A549 (cell line): ENCODE results near the gene COA8. TPM values are rescaled to one million over a fixed set of nuclear protein-coding genes. Genes with fewer than 3 reads are reported as not detected.

Experiments
- ATAC-seq, 2 experiments: fragments of 200-7000 bp in 1 of 2; fragments of >200 bp in 1 of 2; cut with Nextera tagmentation in 1 of 2; cut with Tn5 transposase in 1 of 2; 3 replicates each; pipeline versions ENCODE4 v1.8.0 to v1.9.1; 2018 to 2020; ENCODE audit warnings: mild to moderate bottlenecking in 1 of 2, moderate library complexity in 1 of 2
- CTCF ChIA-PET: fragments of 300-600 bp; sonication (Branson Sonifier 250); formaldehyde crosslinking; extraction: SDS; loops from one replicate; lab custom pipeline; 2021; ENCODE audit warnings: antibody characterized with exemption, inconsistent platforms; lab: Yijun Ruan, JAX
- POLR2A ChIA-PET: fragments of 350-600 bp; formaldehyde crosslinking; extraction: SDS; loops from one replicate; lab custom pipeline; 2021; ENCODE audit warnings: antibody characterized with exemption, inconsistent platforms; lab: Yijun Ruan, JAX
- DNase-seq, 2 experiments: peaks; one replicate each; pipeline versions ENCODE4 v3.0.0 to v3.0.0-alpha.2; 2011 to 2016; ENCODE audit warnings: low read depth in 1 of 2, low spot score in 1 of 2
- FAIRE-seq: peaks from 2 replicates; lab custom pipeline; 2011; peaks lifted over from hg19 to GRCh38; lab: Jason Lieb, UNC
- H3K27ac ChIP-seq, 2 experiments: fragments of >200 bp; sonication (Bioruptor Twin); formaldehyde crosslinking; 3 replicates each; pipeline ENCODE4 v1.5.1; 2016 to 2017
- H3K4me1 ChIP-seq: fragments of >200 bp; sonication (Bioruptor Twin); formaldehyde crosslinking; 3 replicates; pipeline ENCODE4 v1.6.1; 2016
- H3K4me2 ChIP-seq: fragments of >200 bp; sonication (Bioruptor Twin); formaldehyde crosslinking; 3 replicates; pipeline ENCODE4 v1.6.1; 2016
- H3K4me3 ChIP-seq: fragments of >200 bp; sonication (Bioruptor Twin); formaldehyde crosslinking; 3 replicates; pipeline ENCODE4 v1.5.1; 2016
- H3K9me3 ChIP-seq: fragments of >200 bp; sonication (Bioruptor Twin); formaldehyde crosslinking; 3 replicates; pipeline ENCODE4 v1.6.1; 2016
- BCL3 ChIP-seq: fragments of >200 bp; sonication (Bioruptor Twin); formaldehyde crosslinking; IDR thresholded peaks from 3 replicates; pipeline ENCODE4 v1.6.1; 2016
- BHLHE40 ChIP-seq: IDR thresholded peaks from 2 replicates; pipeline ENCODE4 v1.6.1; 2012; ENCODE audit warnings: low read depth, low read length, inconsistent platforms
- CBX2 ChIP-seq: fragments of 200-600 bp; sonication (generic); IDR thresholded peaks from 2 replicates; pipeline ENCODE4 v1.6.1; 2016; ENCODE audit warnings: low read depth, mild to moderate bottlenecking, borderline replicate concordance
- CBX8 ChIP-seq: fragments of 200-600 bp; sonication (generic); IDR thresholded peaks from 2 replicates; pipeline ENCODE4 v1.6.1; 2016
- CEBPB ChIP-seq, 2 experiments: fragments of >200 bp in 1 of 2; sonication (Bioruptor Twin) in 1 of 2; formaldehyde crosslinking in 1 of 2; IDR thresholded peaks; 2 replicates each; pipeline ENCODE4 v1.6.1; 2012 to 2016
- E2F6 ChIP-seq: IDR thresholded peaks from 2 replicates; pipeline ENCODE4 v1.6.1; 2012; ENCODE audit warnings: low read depth, borderline replicate concordance
- ELK1 ChIP-seq: fragments of 150-350 bp; IDR thresholded peaks from 2 replicates; pipeline ENCODE4 v1.6.1; 2014; ENCODE audit warnings: low read depth, mild to moderate bottlenecking, low read length
- ESRRA ChIP-seq: fragments of 150-350 bp; IDR thresholded peaks from 2 replicates; pipeline ENCODE4 v1.6.1; 2014; ENCODE audit warnings: mild to moderate bottlenecking, low read length, borderline replicate concordance
- FOSL2 ChIP-seq, 2 experiments: fragments of 450-650 bp in 1 of 2; fragments of >200 bp in 1 of 2; sonication (Bioruptor Twin) in 1 of 2; formaldehyde crosslinking; IDR thresholded peaks; 2 replicates each; pipeline versions ENCODE4 v1.5.0 to v1.6.1; 2016 to 2020; ENCODE audit warnings: mild to moderate bottlenecking in 1 of 2, moderate library complexity in 1 of 2
- GATA3 ChIP-seq: IDR thresholded peaks from 2 replicates; pipeline ENCODE4 v1.6.1; 2012; ENCODE audit warnings: borderline replicate concordance
- HES2 ChIP-seq: fragments of >200 bp; sonication (Bioruptor Twin); formaldehyde crosslinking; IDR thresholded peaks from 2 replicates; pipeline ENCODE4 v1.6.1; 2016
- HEYL ChIP-seq: fragments of 250-450 bp; sonication (Bioruptor Pico); IDR thresholded peaks from 2 replicates; pipeline ENCODE4 v1.8.0; 2021; ENCODE audit warnings: mild to moderate bottlenecking, moderate library complexity
- HOXA7 ChIP-seq: fragments of 250-450 bp; sonication (Bioruptor Pico); IDR thresholded peaks from 2 replicates; pipeline ENCODE4 v1.5.0; 2020; ENCODE audit warnings: mild to moderate bottlenecking, moderate library complexity
- JUN ChIP-seq, 2 experiments: fragments of >200 bp; sonication (Bioruptor Twin); formaldehyde crosslinking; IDR thresholded peaks; 2 replicates in 1 of 2; 3 replicates in 1 of 2; pipeline ENCODE4 v1.6.1; 2016 to 2017
- KDM1A ChIP-seq: fragments of 200-600 bp; sonication (generic); IDR thresholded peaks from 2 replicates; pipeline ENCODE4 v1.6.1; 2016; ENCODE audit warnings: low read depth, mild to moderate bottlenecking
- KDM5A ChIP-seq: fragments of 200-600 bp; sonication (generic); IDR thresholded peaks from 2 replicates; pipeline ENCODE4 v1.6.1; 2016; ENCODE audit warnings: antibody characterized with exemption, mild to moderate bottlenecking
- MAFK ChIP-seq: fragments of 450-650 bp; IDR thresholded peaks from 2 replicates; pipeline ENCODE4 v1.6.1; 2014; ENCODE audit not compliant: partially characterized antibody
- MAX ChIP-seq: IDR thresholded peaks from 2 replicates; pipeline ENCODE4 v1.6.1; 2012
- PBX3 ChIP-seq: IDR thresholded peaks from 2 replicates; pipeline ENCODE4 v1.6.1; 2012
- POLR2A ChIP-seq: IDR thresholded peaks from 2 replicates; pipeline ENCODE4 v1.6.1; 2012; ENCODE audit warnings: mild to moderate bottlenecking, low read length
- POLR2AphosphoS2 ChIP-seq: conservative IDR thresholded peaks from 2 replicates; pipeline ENCODE4 v1.6.1; 2012; ENCODE audit warnings: low read length, improper control_type of control experiment, inconsistent platforms
- RNF2 ChIP-seq: fragments of 200-600 bp; sonication (generic); IDR thresholded peaks from 2 replicates; pipeline ENCODE4 v1.6.1; 2016; ENCODE audit warnings: low read depth, mild to moderate bottlenecking, antibody characterized with exemption, moderate library complexity, borderline replicate concordance
- SMC3 ChIP-seq: fragments of >200 bp; sonication (Bioruptor Twin); formaldehyde crosslinking; IDR thresholded peaks from 3 replicates; pipeline ENCODE4 v1.6.1; 2018; ENCODE audit warnings: inconsistent platforms
- TP53 ChIP-seq: fragments of 250-450 bp; sonication (Bioruptor Pico); IDR thresholded peaks from 2 replicates; pipeline ENCODE4 v1.5.0; 2021; ENCODE audit warnings: mild to moderate bottlenecking, moderate library complexity
- ZC3H11A ChIP-seq: fragments of 450-650 bp; IDR thresholded peaks from 2 replicates; pipeline ENCODE4 v1.6.1; 2014; ENCODE audit warnings: antibody characterized with exemption, mild to moderate bottlenecking
- WGBS: methylation state at CpG from one replicate; pipeline ENCODE4 v1.1.6; 2017; ENCODE audit errors: missing lambda C conversion rate; 5-methylcytosine and 5-hydroxymethylcytosine counted together
- polyA plus RNA-seq, 4 experiments: library from polyadenylated mRNA; depleted of rRNA in 3 of 4; stranded (reverse); fragments of >200 nt; fragmentation: RNase III in 1 of 4; extraction: RNeasy Plus Mini Kit Qiagen cat#74134 plus additional on column Dnase treatment in 1 of 4; gene quantifications; 2 replicates in 3 of 4; 3 replicates in 1 of 4; pipeline ENCODE4 v1.2.3, GENCODE V29; 2011 to 2017

Gene COA8
- polyA plus RNA-seq, 2 of the 4 experiments (the other 2 are of a cell fraction) = 29.8 to 34.9 TPM

GRCh38 chr14:103521438-103521950 is 41.3 kb upstream of the COA8 start:
- WGBS = 2% methylated on average over 11 of the region's 77 CpGs
- FAIRE-seq = no peak
- TF ChIP-seq HEYL (CRISPR knock-in tag) (no peak), SMC3 (no peak; the same call in 2 of the 3 replicates), TP53 (no peak), ESRRA (no peak), MAFK (no peak), E2F6 (no peak), ZC3H11A (no peak), KDM1A (no peak), PBX3 (no peak), CBX2 (no peak), ELK1 (no peak), HES2 (no peak), GATA3 (no peak), CEBPB (IDR thresholded peaks at IDR 0.05) (no peak), POLR2AphosphoS2 (no peak), JUN (IDR thresholded peaks at IDR 0.05) (no peak), KDM5A (no peak), FOSL2 (IDR thresholded peaks at IDR 0.05) (no peak), FOSL2 (CRISPR knock-in tag; IDR thresholded peaks at IDR 0.05) (no peak), POLR2A (no peak)
- ATAC-seq = peak in 1 of 2 experiments; percentile 2; a peak in 4 of 6 replicates
- ChIA-PET CTCF (interaction anchor here (1.6 to 10.0 kb wide), 5 partner anchors 12 to 48 kb away, joined by 3 to 489 read pairs (median 59); partner anchors contain the start of genes BAG5 and TRMT61A), POLR2A (interaction anchor here (0.7 to 1.4 kb wide), 5 partner anchors 17 to 88 kb away, joined by 3 to 4 read pairs (median 4); no protein-coding TSS in a partner anchor)
- Histone ChIP-seq H3K9me3 (no peaks in the 10 kb centered on the region), H3K4me1 (peaks cover 63% of the 10 kb centered on the region), H3K27ac (peak overlapping the region; percentile 71 to 88), H3K4me3 (peak overlapping the region; percentile 79), H3K4me2 (peak overlapping the region; percentile 100)
- no peak for DNase-seq

- H3K4me3 ChIP-seq = peak overlapping the region; percentile 79
- H3K4me1 ChIP-seq = peaks cover 64% of the 10 kb centered on the region
- ATAC-seq = no peak
- H3K9me3 ChIP-seq = no peaks in the 10 kb centered on the region
- WGBS = 5% methylated on average over 27 of the region's 74 CpGs
- TF ChIP-seq BHLHE40 (no peak), JUN (IDR thresholded peaks at IDR 0.05) (no peak), MAX (peak; percentile 74), GATA3 (0 out of 2 replicates have a peak, but pooled peaks have one; percentile 5), HOXA7 (CRISPR knock-in tag) (no peak), E2F6 (peak; percentile 79), PBX3 (no peak), RNF2 (peak; percentile 90; the same call in 1 of the 2 replicates), BCL3 (no peak), CBX8 (no peak)
- DNase-seq = no peak
- H3K27ac ChIP-seq = peak overlapping the region; percentile 71 to 88; a peak in 5 of 6 replicates
- CTCF ChIA-PET = interaction anchor here (0.9 to 10.0 kb wide), 5 partner anchors 12 to 131 kb away, joined by 3 to 489 read pairs (median 59); partner anchors contain the start of genes BAG5 and TRMT61A
- POLR2A ChIA-PET = interaction anchor here (0.7 to 1.4 kb wide), 5 partner anchors 17 to 87 kb away, joined by 3 to 6 read pairs (median 4); no protein-coding TSS in a partner anchor
- FAIRE-seq = no peak
- peak overlapping the region; percentile 100 for H3K4me2 ChIP-seq
Observed at GRCh38 chr14:103521951-103522563, 40.7 kb upstream of the COA8 start.
